Hippocampal formation (tissue), 2 donors: ENCODE results near the gene RFX7.

Experiments
- DNase-seq, 2 donors: peaks; one replicate each; lab custom pipeline; 2025; lab: John Stamatoyannopoulos, UW

The RFX7 gene

DNA sequence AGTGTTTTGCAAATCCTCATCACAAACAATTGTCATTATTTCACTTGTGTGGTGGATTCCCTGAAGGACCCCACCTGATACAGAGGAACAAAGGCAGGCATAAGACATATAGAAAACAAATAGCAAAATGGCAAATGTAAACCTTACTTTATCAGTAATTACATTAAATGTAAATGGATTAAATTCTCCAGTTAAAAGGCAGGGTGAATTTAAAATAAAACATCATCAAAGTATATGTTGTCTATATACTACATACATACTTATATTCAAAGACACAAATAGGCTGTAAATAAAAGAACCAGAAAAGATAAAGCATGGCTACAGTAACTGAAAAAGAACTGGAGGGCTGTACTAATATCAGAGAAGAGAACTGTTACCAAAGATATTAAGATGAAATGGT is 117.3 kb downstream of the RFX7 start:
- DNase-seq: no peak

GRCh38 chr15:56124391-56124790 is 119.3 kb downstream of the RFX7 start:
- DNase-seq: no peak

DNA sequence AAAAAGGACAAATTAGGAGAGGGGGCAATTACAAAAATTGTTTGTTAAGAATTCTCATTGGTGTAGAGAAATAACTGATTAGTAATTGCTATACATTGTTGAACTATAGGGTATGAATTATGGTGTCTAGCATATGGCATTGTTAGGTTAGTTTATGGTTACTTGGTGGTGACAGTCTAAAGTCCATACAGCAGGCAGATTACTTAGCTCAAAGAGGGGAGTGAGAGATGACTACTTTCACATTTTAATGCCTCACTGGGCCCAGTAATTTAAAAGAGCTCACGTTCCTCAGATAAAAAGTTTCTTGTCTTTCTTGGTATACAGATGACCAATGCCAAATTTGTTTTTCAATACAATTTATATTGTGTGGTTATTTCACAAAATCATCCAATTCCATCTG is 137.8 kb downstream of the RFX7 start:
- no peak for DNase-seq

- DNase-seq: no peak
Observed at GRCh38 chr15:56102441-56102840, 141.2 kb downstream of the RFX7 start.

DNA sequence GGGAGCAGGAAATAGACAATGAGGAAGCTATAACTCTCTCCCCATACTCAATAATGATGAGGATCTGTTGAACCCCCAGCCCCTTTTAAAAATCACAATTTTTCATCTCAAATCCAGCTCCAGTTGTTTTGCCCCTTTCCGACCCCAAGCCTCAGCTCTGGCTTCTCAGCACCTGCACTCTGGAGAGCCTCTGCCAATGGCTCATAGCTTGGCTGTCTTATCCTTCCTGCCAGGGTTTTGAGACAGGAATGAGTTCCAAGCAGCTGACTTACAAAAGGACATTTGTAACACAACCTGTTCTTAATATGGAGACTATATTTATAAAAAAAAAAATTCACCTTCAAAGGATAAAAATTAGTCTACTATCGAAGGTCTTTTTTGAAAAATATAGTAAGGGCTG is 144.4 kb downstream of the RFX7 start:
- DNase-seq: no peak

DNA sequence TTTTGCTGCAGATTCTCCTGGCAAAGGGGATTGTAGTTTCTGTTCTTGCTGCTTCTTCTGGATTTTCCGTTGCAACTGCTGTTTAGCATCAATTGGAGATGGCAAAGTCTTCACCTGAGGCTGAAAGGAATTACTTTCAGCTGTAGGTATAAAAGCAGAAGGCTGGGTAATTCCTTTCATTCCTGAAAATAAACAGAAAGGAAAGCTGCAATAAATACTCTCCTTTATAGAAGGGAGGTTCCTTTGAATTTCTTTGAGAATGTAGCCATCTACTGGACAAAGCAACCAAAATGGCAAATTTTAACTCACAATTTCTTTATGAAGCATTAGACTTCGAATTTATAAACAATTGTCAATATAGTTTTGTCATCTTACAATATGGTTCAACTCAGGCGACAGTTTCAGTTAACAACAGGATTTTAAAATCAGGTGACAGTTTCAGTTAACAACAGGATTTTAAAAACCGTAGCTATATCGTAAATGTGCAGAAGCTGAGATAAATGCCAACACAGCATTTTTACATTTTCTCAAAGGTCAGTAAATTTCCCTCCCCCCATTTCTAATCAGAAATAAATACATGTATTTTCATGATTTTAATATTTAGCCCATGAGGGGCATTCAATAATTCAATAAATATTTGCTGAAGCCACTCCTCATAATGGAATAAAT is 145.3 kb downstream of the RFX7 start:
- DNase-seq: no peak

GRCh38 chr15:56095406-56095805 is 148.3 kb downstream of the RFX7 start:
- no peak for DNase-seq

DNA sequence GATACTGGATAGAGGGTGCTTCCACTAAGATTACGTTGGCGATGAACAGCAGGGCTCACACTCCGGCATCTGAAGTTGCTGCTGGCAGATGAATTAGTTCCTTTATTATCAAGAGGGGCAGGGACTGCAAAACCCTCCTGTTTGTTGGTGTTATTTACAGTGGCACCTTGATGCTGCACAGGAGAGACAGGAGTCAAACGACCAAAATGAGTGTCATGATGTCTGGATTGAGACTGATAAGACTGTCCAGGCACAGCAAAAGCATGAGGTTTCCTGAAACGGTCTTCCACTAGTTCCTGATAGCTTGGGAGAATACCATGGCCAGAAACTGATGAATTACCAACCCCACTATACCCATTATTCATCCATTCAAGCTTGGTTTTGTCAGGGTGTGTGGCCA is 149.5 kb downstream of the RFX7 start:
- no peak for DNase-seq

DNA sequence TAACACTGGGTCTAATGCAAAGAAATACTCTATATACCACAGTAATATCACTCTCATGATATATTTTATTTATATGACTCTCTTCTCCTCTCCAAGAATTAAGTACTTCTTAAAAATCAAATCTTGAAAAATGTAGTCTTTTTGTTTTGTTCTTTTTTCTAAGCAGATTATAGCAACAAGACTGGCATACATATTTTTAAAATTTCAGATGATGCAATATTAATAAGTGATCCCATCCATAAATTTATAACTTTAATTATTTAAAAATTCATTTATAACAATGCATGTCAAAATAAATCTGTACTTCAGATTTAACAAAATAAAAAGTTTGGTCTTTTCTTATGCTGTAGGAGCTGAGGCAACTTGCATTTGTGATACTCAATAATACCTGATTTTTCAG is 155.3 kb downstream of the RFX7 start:
- DNase-seq: no peak

DNA sequence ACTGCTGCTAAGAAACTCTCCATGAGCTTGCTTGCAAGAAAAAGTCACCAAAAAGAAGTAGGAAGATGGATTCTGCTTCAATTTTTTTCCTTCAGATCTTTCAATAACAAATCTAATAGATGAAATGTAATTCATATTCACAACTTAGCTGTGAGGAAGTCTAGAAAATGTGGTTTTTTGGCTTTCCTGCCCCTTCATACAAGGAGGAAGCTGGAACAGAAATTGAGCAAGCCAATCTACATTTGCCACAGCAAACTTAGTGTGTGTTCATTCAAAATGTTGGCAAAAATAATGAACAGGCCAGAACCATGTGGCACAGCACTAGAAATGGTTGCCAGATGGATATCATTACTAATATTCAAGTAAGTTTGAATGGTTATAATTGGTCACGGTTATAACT is 157.1 kb downstream of the RFX7 start:
- DNase-seq: no peak

GRCh38 chr15:56082263-56082761 is 161.4 kb downstream of the RFX7 start:
- DNase-seq: no peak

DNA sequence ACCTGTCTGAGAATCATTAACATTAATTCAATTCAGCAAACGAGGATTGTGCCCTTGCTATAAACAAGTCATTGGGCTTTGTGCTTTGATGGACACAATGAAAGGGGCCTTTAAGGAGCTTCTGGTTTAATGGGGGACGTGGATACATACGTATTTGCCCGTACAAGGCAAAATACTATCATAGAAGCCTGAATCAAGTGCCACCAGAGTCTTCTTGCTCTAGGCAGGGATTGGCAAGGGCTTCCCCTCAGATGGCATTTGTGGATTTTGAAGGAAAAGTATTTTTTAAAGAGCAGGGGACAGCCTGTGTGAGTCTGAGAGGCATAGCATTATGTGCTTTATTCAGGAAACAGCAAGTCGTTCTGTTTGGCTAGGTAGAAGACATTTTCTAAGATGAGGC is 166.6 kb downstream of the RFX7 start:
- no peak for DNase-seq

DNA sequence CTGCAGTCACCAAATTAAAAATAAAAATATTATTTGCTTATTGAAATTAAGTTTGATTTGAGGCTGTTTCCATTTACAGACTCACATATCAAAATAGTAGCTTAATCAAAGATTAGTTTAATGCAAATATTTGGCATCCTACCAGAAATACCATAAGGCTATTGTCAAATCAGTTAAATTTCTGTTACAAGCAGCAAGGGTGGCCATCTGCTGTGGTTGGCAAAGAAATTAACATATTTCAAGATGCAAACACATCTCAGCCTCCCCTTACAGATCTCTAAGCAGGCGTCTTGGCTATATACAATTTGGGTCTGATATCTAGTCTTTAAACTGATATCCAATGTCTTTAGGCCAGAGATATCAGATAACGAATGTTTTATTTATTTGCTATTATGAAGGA is 167.0 kb downstream of the RFX7 start:
- DNase-seq: no peak

DNA sequence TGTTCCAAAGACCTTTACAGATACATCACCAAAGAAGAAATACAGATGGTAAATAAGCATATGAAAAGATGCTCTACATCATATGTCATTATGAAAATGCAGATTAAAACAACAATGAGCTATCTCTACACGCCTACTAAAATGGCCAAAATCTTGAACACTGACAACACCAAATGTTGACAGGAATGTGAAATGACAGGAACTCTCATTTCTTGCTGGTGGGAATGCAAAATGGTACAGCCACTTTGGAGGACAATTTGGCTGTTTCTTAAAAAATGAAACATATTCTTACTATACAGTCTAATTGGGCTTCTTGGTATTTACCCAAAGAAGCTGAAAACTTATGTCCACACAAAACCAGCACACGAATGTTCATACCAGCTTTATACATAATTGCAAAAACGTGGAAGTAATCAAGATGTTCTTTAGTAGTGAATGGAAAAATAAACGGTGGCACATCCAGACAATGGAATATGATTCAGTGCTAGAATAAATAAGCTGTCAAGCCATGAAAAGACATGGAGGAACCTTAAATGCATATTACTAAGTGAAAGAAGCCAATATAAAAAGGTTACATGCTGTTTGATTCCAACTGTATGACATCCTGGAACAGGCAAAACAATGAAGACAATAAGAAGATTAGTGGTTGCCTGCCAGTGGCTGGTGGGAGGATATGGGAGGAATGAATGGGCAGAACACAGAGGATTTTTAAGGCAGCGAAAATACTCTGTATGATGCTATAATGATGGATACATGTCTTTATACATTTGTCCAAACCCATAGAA is 169.0 kb downstream of the RFX7 start:
- DNase-seq: no peak

- DNase-seq: no peak
Observed at GRCh38 chr15:56064152-56064551, 179.5 kb downstream of the RFX7 start.

- DNase-seq: no peak
Observed at GRCh38 chr15:56059716-56060115, 184.0 kb downstream of the RFX7 start.

DNA sequence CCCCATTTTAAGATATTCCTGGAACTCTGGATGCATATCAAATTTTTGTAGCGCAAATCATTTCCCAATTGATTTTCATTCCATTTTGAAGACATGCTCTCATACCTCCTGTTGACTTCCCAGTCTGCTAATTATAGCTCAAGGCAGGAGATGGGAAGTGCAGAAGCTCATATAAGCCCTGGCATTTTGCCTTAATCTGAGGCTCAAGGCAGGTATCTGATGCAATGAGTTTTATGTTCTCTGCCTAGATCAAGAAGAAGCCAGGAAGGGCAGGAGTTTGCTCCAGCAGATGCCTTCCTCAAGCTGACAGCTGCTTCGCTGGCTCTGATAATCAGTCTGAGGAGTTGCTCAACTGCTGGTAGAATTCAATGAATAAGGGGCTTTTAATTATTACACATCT is 184.7 kb downstream of the RFX7 start:
- DNase-seq: no peak

DNA sequence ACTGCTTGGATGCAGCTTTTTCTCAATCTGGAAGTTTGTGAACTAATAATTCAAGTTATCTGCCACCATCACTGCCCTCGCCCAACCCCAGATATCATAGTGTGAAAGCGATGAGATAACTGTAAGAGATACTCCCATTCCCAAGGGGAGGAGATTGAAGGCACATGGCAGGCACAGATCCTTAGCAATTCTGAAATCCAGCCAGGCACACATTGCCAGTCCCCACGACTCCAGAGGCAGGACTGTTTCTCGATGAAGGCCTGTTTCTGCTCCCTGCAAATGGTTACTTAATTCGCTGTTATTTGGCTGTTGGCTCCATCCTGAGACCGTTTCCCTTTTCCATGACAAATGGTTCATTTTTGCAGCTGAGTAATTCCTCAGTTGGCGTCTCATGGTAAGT is 187.1 kb downstream of the RFX7 start:
- no peak for DNase-seq

DNA sequence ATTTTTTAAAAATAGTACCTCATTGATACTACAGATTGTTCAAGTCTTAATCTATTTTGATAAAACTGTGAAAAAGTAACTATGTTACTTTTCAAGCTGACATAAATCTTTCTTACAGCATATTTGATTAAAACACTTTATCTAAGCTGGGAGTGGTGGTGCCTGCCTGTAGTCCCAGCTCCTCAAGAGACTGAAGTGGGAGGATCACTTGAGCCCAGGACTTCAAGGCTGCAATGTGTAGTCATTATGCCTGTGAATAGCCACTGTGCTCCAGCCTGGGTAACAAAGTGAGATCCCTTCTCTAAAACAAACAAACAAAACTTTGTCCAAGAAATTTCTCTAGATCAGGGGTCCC is 190.7 kb downstream of the RFX7 start:
- no peak for DNase-seq

- DNase-seq: peak in 1 of 2 donors; percentile 63
Observed at GRCh38 chr15:56052395-56053045, 191.2 kb downstream of the RFX7 start.

DNA sequence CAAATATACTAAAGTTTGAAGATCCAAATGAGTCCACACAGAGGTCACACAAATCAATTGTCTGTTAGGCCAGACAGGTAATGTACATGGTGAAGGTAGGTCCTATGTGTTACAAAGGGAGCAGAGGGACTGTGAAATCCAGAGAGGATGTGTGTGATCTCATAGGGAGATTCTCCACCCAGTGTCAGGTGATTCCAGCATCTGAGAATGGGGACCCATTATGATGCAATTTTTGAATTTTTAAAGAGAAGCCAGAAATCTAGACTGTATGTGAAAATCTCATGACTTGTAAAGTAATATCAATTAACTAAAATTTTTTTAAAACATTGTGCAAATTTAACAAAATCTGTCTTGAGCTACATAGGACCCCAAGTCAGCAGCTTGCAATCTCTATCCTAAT is 192.0 kb downstream of the RFX7 start:
- DNase-seq: no peak

GRCh38 chr15:56049577-56049976 is 194.1 kb downstream of the RFX7 start:
- no peak for DNase-seq

- DNase-seq: no peak
Observed at GRCh38 chr15:56047354-56047753, 196.3 kb downstream of the RFX7 start.
